LNCAP (cell line): ENCODE data around the gene HOXB2.

Source experiments
- CTCF ChIP-seq: fragments of 450-650 bp; IDR thresholded peaks from 2 replicates; pipeline ENCODE4 v1.5.1; 2017; ENCODE audit warnings: mild to moderate bottlenecking

The HOXB2 gene

DNA sequence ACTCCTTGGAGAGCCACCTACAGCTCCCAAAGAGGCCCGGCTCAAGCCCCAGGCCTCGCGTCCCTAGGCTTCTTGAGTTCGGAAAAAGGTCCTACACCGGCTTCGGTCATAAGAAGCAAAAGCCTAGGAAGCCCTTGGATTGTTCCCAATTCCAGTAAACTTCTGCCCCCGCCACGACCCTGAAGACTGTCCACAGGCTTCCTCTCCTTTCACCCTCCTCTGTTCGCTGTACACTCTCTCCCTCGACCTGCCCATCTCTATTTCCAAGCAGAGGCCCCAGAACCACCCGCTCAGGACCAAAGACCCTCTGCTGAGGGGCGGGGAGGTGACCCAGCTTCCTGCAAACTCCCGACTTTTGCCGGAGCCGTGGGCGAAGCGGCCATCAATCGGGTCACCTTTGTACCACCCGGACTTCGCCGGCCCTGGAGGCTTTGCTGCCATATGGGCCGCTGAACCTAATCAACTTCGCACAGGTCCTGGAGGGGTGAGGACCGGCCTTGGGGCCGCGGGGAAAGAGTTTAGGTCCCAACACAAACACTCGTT lies 2.7 kb downstream of the HOXB2 start:
- no peak for TF ChIP-seq CTCF

DNA sequence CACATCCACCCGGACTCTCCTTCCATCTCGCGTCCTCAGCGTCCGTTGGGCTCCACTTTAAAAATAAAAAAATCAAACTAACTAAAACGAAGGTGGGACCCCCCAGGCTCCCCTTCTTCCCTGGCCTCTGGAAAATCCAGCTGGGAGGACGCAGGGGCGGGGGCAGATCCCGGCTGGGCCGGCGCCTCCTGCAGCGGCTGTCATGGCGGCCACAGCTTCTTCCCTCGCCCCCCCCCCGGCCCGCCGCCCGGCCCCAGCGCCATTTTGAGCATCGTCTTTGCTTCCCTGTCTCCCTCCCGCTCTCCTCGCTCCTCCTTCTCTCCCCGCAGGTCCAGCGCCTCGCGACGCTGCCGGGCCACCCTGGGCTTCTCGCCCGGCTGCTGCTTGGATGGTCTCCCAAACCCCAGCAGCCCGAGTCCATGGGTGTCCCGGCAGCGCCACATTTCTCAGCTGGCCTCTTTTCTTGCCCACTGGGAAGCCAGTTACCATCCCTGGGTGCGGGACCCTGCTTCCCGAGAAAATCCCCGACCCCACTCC lies 3.3 kb downstream of the HOXB2 start:
- no peak for TF ChIP-seq CTCF

DNA sequence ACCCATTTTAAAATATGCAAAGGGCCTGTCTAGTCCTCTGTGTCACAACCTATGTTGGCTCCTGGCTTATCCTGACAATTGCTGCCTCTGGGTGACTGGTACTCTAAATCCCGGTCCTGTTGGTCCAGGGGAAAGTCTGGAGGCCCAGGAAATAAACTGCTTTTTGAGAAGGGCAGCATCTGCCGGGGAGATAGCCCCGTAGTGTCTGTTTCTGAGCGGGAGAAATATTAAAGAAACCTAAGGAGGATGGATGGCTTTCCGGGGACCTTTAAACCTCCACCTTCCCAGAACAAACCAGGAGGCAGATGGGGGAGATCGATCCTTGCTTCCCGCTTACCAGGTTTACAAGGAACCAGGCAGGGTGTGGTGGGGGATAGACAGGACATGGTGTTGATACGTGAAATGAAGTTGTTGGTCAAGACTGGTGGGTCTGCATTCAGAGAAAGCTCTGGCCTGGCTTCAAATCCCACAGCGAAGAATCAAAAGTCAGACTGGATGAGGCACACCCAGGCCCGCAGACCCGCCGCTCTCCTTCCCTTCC lies 3.8 kb downstream of the HOXB2 start:
- TF ChIP-seq CTCF, result no peak

DNA sequence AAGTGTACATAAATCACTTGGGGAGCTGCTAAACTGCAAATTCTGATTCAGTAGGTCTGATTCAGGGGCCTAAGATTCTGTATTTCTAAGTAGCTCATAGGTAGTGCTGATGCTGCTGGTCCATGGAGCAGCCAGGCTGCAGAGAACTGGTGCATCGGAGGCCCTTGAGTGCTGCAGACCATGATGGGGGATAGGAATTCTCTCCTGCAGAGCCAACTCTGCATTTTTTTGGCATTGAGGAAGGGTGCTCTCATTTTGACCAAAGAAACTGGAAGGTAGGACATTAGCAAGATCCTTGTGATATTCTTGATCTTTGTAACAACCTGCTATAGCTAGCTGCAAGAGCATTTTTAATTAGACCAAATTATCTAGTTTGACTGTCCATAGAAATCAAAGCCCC lies 4.7 kb downstream of the HOXB2 start:
- TF ChIP-seq CTCF, result no peak

DNA sequence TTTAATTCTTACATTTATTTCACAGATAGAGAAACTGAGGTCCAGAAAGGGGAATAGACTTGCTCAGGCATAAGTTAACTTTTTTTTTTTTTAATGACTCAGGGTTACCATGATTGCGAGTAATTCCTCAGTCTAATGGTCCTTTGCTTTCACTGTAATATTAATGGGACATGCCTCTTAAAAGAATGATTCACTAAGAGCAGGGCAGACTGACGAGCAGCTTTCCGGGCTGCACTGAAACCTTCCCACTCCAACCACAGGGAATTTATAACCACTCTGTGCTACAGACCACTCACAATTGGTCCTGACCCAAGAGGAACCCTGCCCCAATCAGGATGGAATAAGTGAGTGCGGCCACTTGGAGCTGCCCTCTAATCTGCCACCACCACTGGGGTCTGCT lies 5.7 kb downstream of the HOXB2 start:
- TF ChIP-seq CTCF, result no peak

- no peak for TF ChIP-seq CTCF
Observed at GRCh38 chr17:48537316-48537715, 7.6 kb downstream of the HOXB2 start.

- TF ChIP-seq CTCF, result no peak
Observed at GRCh38 chr17:48532261-48532660, 12.6 kb downstream of the HOXB2 start.

- TF ChIP-seq CTCF, result no peak
Observed at GRCh38 chr17:48530887-48531272, 14.0 kb downstream of the HOXB2 start, which contains the start of gene HOXB1. TSS of gene HOXB1 (minus strand) at chr17:48531011. CDS start at chr17:48530904, 107 bp downstream.
